CD4-positive, alpha-beta T cell (primary cell): ENCODE results near the gene KCNQ1. TPM values are rescaled to one million over a fixed set of nuclear protein-coding genes. Genes with fewer than 3 reads are reported as not detected.

ENCODE experiments used
- ATAC-seq: fragments of 200-7000 bp; cut with Tn5 transposase; one replicate; pipeline ENCODE4 v1.10.0; 2022; ENCODE audit warnings: mild to moderate bottlenecking; ENCODE audit not compliant: poor library complexity
- CTCF ChIA-PET: fragments of 350-600 bp; sonication (Branson Sonifier 250); formaldehyde crosslinking; loops from one replicate; lab custom pipeline; 2021; ENCODE audit warnings: antibody characterized with exemption, inconsistent platforms; lab: Charles Lee
- POLR2A ChIA-PET: fragments of 350-600 bp; sonication (Branson Sonifier 250); formaldehyde crosslinking; loops from one replicate; lab custom pipeline; 2021; ENCODE audit warnings: antibody characterized with exemption, inconsistent platforms; lab: Charles Lee
- DNase-seq, 14 experiments: peaks; one replicate each; pipeline ENCODE4 v3.0.0-alpha.2; 2013 to 2020; ENCODE audit warnings: mixed read lengths in 2 of 14
- H3K27ac ChIP-seq, 2 donors: one replicate each; pipeline versions ENCODE4 v1.5.1 to v1.7.0; 2013; ENCODE audit warnings: low read length in 2 of 2, low read depth in 1 of 2, mild to moderate bottlenecking in 1 of 2
- H3K27me3 ChIP-seq, 2 experiments: 1 replicate in 1 of 2; 2 replicates in 1 of 2; pipeline versions ENCODE4 v1.6.1 to v1.7.0; 2013; ENCODE audit warnings: low read length in 2 of 2, control low read depth in 1 of 2, mild to moderate bottlenecking in 1 of 2, moderate library complexity in 1 of 2; ENCODE audit not compliant: insufficient read depth in 2 of 2, control insufficient read depth in 1 of 2
- H3K36me3 ChIP-seq: one replicate; pipeline ENCODE4 v1.6.1; 2013; ENCODE audit warnings: low read length, control low read depth; ENCODE audit not compliant: insufficient read depth
- H3K4me1 ChIP-seq: one replicate; pipeline ENCODE4 v1.6.1; 2013; ENCODE audit warnings: low read length, control low read depth; ENCODE audit not compliant: insufficient read depth
- H3K4me3 ChIP-seq: one replicate; pipeline ENCODE4 v1.5.1; 2013; ENCODE audit warnings: mild to moderate bottlenecking, low read length, moderate library complexity
- H3K9me3 ChIP-seq, 2 experiments: 1 replicate in 1 of 2; 2 replicates in 1 of 2; pipeline versions ENCODE4 v1.6.1 to v1.7.0; 2013; ENCODE audit warnings: low read length in 2 of 2, mild to moderate bottlenecking in 2 of 2, control low read depth in 1 of 2, moderate library complexity in 1 of 2; ENCODE audit not compliant: control insufficient read depth in 1 of 2, insufficient read depth in 1 of 2
- H3K27ac Mint-ChIP-seq: one replicate; pipeline ENCODE4 v1.8.0; 2020; ENCODE audit warnings: mixed read lengths
- H3K27me3 Mint-ChIP-seq: one replicate; pipeline ENCODE4 v1.8.0; 2021; ENCODE audit warnings: mixed read lengths
- H3K36me3 Mint-ChIP-seq: one replicate; pipeline ENCODE4 v1.8.0; 2021; ENCODE audit warnings: low read depth, mixed read lengths
- H3K4me1 Mint-ChIP-seq: one replicate; pipeline ENCODE4 v1.8.0; 2021; ENCODE audit warnings: low read depth, mixed read lengths
- H3K4me3 Mint-ChIP-seq: one replicate; pipeline ENCODE4 v1.8.0; 2020; ENCODE audit warnings: mild to moderate bottlenecking, mixed read lengths
- H3K9me3 Mint-ChIP-seq: one replicate; pipeline ENCODE4 v1.8.0; 2020; ENCODE audit warnings: mixed read lengths
- CTCF ChIP-seq: fragments of 200-600 bp; IDR thresholded peaks from one replicate; pipeline ENCODE4 v1.8.0; 2022; ENCODE audit warnings: antibody characterized with exemption, mild to moderate bottlenecking
- intact Hi-C, 2 experiments: fragments of 100-400 bp; cut with DNase I in 1 of 2; cut with micrococcal nuclease in 1 of 2; formaldehyde crosslinking; loops; one replicate each; pipeline versions ENCODE4 v1.15.1 to v1.9.0; 2023 to 2025; cut with DNase I, micrococcal nuclease
- total RNA-seq, 174 experiments: library from RNA in 2 of 174; stranded (reverse) in 2 of 174; gene quantifications; one replicate each; pipeline ENCODE4 v1.2.3 and lab custom pipeline; 2021 to 2026

The KCNQ1 gene
- total RNA-seq, 2 experiments from 2014 or later, result 31.3 to 33.1 TPM

GRCh38 chr11:2805388-2806056 lies 360.7 kb downstream of the KCNQ1 start:
- Histone ChIP-seq H3K36me3 (no peaks in the 10 kb centered on the region), H3K9me3 (peaks cover 0 to 4% of the 10 kb centered on the region in 2 experiments), H3K27ac (no peak overlapping the region), H3K27me3 (no peaks in the 10 kb centered on the region), H3K4me1 (no peaks in the 10 kb centered on the region), H3K4me3 (no peak overlapping the region)
- ChIA-PET CTCF (no interaction called here), POLR2A (no interaction called here)
- H3K9me3 Mint-ChIP-seq, result no peaks in the 10 kb centered on the region
- H3K4me3 Mint-ChIP-seq, result no peak overlapping the region
- H3K27me3 Mint-ChIP-seq, result no peaks in the 10 kb centered on the region
- peaks cover 19% of the 10 kb centered on the region for H3K4me1 Mint-ChIP-seq
- H3K27ac Mint-ChIP-seq, result no peak overlapping the region
- TF ChIP-seq CTCF, result no peak
- intact Hi-C loops, result no loop called here
- H3K36me3 Mint-ChIP-seq, result peaks cover 4% of the 10 kb centered on the region
- DNase-seq (no peak), ATAC-seq (no peak)

GRCh38 chr11:2806351-2807024 lies 361.7 kb downstream of the KCNQ1 start:
- Histone ChIP-seq H3K27me3 (no peaks in the 10 kb centered on the region), H3K9me3 (peaks cover 0 to 4% of the 10 kb centered on the region in 2 experiments), H3K36me3 (no peaks in the 10 kb centered on the region), H3K4me1 (peaks cover 3% of the 10 kb centered on the region), H3K4me3 (no peak overlapping the region), H3K27ac (no peak overlapping the region)
- Mint-ChIP-seq H3K27me3 (no peaks in the 10 kb centered on the region), H3K27ac (no peak overlapping the region), H3K4me1 (peaks cover 19% of the 10 kb centered on the region), H3K9me3 (no peaks in the 10 kb centered on the region), H3K36me3 (peaks cover 4% of the 10 kb centered on the region), H3K4me3 (no peak overlapping the region)
- intact Hi-C loops, result no loop called here
- ATAC-seq (no peak), DNase-seq (peak in 3 of 14 experiments; percentile 0 to 27 (median 2))
- ChIA-PET CTCF (no interaction called here), POLR2A (no interaction called here)
- TF ChIP-seq CTCF, result no peak

GRCh38 chr11:2807025-2807681 lies 362.3 kb downstream of the KCNQ1 start:
- peaks cover 4% of the 10 kb centered on the region for H3K36me3 Mint-ChIP-seq
- ATAC-seq (no peak), DNase-seq (peak in 3 of 14 experiments; percentile 0 to 25 (median 1))
- H3K27me3 ChIP-seq, result no peaks in the 10 kb centered on the region
- H3K27ac ChIP-seq, result no peak overlapping the region
- peaks cover 19% of the 10 kb centered on the region for H3K4me1 Mint-ChIP-seq
- POLR2A ChIA-PET, result no interaction called here
- H3K36me3 ChIP-seq, result no peaks in the 10 kb centered on the region
- no peak overlapping the region for H3K27ac Mint-ChIP-seq
- no peaks in the 10 kb centered on the region for H3K27me3 Mint-ChIP-seq
- H3K9me3 ChIP-seq, result peaks cover 0 to 4% of the 10 kb centered on the region in 2 experiments
- no peaks in the 10 kb centered on the region for H3K9me3 Mint-ChIP-seq
- peaks cover 6% of the 10 kb centered on the region for H3K4me1 ChIP-seq
- no peak overlapping the region for H3K4me3 Mint-ChIP-seq
- no peak for TF ChIP-seq CTCF
- intact Hi-C loops, result no loop called here
- H3K4me3 ChIP-seq, result no peak overlapping the region
- CTCF ChIA-PET, result no interaction called here
